GM04504 (cell line): ENCODE results near the gene CCL27.

Experiments used
- DNase-seq: peaks from one replicate; pipeline ENCODE4 v3.0.0-alpha.2; 2012; ENCODE audit warnings: low read depth

Gene CCL27

DNA sequence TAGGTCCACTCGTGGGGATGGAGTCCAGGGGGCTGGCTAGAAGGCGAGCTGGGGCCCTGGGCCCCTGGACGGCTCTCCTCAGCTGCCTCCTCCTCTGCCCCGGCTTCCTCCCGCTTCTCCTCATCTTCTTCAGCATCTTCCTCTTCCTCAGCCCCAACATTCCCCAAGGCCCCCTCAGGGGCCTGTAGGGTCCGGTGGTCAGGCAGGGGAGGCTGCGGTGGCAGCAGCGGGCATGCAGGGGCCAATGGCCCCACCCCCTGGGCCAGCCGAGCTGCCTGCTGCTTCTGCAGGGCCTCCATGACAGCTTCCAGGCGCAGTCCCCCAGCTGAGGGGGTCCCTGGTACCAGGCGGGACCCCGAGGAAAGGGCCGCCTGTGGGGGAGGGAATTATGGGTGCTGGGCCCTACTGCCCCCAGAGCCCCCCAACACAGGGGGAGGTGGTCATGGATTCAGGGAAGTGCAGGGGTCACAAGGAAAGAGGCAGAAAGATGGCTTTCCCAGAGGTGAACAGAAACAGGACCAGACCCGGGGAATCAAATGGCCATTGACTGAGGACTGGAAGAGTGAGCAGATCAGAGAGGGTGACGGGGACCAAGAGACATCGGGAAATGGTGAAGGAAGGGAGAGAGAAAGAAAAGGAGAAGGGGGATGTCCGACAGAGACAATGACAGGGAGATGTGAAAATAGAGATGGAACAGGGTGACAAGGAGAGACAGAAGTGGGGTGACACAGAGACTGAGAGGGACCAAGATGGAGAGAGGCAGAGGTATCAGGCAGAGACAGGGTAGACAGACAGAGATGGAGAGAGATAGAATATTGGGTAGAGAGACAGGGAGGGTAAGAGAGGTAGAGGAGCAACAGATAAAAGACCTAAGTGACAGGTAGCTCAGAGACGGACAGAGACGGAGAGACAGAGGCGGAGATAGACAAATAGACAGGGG lies 34.5 kb downstream of the CCL27 start:
- no peak for DNase-seq

DNA sequence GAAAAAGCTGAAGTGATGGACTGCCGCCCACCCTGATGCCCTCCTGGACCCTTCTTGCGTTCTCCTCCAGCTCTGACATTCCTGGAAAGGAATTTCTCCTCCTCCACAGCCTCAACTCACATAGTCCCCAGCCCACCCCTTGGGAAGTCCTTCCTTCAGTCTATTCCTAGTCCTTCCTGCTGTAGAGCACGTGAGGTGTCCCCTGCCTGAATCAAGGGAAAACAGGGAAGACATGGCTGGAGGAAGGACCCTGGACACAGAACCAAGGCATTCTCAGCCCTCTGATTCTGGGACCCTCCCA lies 37.3 kb downstream of the CCL27 start:
- DNase-seq, result no peak

DNA sequence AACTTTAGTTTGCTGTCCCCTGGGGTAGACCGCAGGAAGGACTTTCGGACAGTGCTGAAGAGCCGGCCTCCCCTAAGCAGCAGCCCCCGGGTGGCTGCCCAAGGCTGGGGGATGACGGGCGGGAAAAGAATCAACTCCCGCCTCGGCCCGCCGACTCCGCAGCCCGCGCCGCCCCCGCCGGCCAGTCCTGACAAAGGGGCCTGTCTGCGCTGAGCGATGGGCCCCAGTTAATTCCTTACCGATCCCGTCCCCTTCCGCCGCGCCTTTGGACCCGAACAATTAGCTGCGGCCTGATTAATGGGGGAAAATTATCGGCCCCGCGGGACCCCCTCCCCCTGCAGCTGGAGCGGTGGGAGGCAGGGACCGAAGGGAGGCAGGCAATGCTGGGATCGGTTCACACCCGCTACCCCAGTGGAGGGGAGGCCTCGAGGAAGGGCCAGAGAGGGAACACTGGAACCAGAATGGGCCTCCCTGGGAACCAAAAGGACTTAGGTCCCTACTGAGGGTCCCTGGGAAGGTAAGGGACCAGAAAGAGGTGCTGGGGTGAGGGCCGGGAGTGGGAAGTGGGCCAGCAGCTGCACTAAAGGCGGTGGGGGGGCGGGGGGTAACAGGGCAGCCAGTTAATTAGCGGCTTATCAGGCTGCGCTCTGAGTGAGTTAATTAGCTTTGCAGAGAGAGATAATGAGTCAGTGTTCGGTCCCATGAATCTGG lies 37.8 kb downstream of the CCL27 start:
- no peak for DNase-seq

- no peak for DNase-seq
Measured at GRCh38 chr9:34623374-34624235, 38.9 kb downstream of the CCL27 start.

GRCh38 chr9:34620061-34620994 lies 42.1 kb downstream of the CCL27 start, which contains the start of gene DCTN3:
Gene DCTN3 (minus strand): TSS chr9:34620495. CDS start chr9:34620464, 31 bp downstream.
- peak; percentile 90 for DNase-seq

DNA sequence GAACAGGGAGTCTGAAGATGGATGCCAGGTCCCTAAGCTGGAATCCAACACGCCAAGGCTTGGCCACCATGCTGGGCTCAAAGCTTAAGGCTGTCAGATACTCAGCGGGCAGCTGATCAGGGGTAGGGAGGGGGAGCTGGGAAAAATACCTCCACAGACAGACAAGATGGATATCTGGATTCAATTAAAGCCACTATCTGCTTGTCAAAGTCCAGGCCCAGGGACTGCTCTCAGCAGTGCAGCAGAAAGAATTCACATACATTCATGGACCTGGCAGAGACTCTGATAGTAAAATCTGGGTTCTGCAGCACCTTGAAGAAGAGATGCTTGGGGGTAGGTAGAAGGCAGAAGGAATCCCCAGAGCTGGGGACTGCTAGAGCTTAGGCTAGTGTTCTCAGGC lies 47.3 kb downstream of the CCL27 start:
- DNase-seq, result no peak

- peak; percentile 43 for DNase-seq
Measured at GRCh38 chr9:34612788-34613390, 49.6 kb downstream of the CCL27 start.
